ENCODE data around the gene APOL4.

Gene APOL4

GRCh38 chr22:36180928-36181327, 20.7 kb downstream of the APOL4 start:
- no peak for TF ChIP-seq CTCF (IDR thresholded peaks at IDR 0.05; ENCODE audit: low read length, missing control alignments)
- DNase-seq (ENCODE audit: low read depth) = no peak
- no peak overlapping the region for H3K4me3 ChIP-seq (replicated peaks; ENCODE audit: low read depth, low read length)

GRCh38 chr22:36180038-36180880, 21.4 kb downstream of the APOL4 start:
- DNase-seq (ENCODE audit: low read depth) = peak; percentile 80
- peak; percentile 84 for TF ChIP-seq CTCF (IDR thresholded peaks at IDR 0.05; ENCODE audit: low read length, missing control alignments)
- no peak overlapping the region for H3K4me3 ChIP-seq (replicated peaks; ENCODE audit: low read depth, low read length)

GRCh38 chr22:36177160-36177559, 24.4 kb downstream of the APOL4 start:
- TF ChIP-seq CTCF (IDR thresholded peaks at IDR 0.05; ENCODE audit: low read length, missing control alignments) = no peak
- DNase-seq (ENCODE audit: low read depth) = no peak
- H3K4me3 ChIP-seq (replicated peaks; ENCODE audit: low read depth, low read length) = no peak overlapping the region

GRCh38 chr22:36175892-36176291, 25.7 kb downstream of the APOL4 start:
- no peak overlapping the region for H3K4me3 ChIP-seq (replicated peaks; ENCODE audit: low read depth, low read length)
- no peak for DNase-seq (ENCODE audit: low read depth)
- peak; percentile 13 for TF ChIP-seq CTCF (IDR thresholded peaks at IDR 0.05; ENCODE audit: low read length, missing control alignments)

GRCh38 chr22:36171941-36172340, 29.7 kb downstream of the APOL4 start:
- no peak overlapping the region for H3K4me3 ChIP-seq (replicated peaks; ENCODE audit: low read depth, low read length)
- no peak for TF ChIP-seq CTCF (IDR thresholded peaks at IDR 0.05; ENCODE audit: low read length, missing control alignments)
- DNase-seq (ENCODE audit: low read depth) = no peak

- no peak for DNase-seq (ENCODE audit: low read depth)
Measured at GRCh38 chr22:36166518-36167220, 34.9 kb downstream of the APOL4 start.

More at GRCh38 chr22:36166518-36167220, 34.9 kb downstream of the APOL4 start:
- no peak for TF ChIP-seq CTCF (IDR thresholded peaks at IDR 0.05; ENCODE audit: low read length, missing control alignments)
- no peak overlapping the region for H3K4me3 ChIP-seq (replicated peaks; ENCODE audit: low read depth, low read length)

Measured in fibroblast of pulmonary artery (primary cell).